ENCODE measurements around the gene PSMC3IP.

The PSMC3IP gene

DNA sequence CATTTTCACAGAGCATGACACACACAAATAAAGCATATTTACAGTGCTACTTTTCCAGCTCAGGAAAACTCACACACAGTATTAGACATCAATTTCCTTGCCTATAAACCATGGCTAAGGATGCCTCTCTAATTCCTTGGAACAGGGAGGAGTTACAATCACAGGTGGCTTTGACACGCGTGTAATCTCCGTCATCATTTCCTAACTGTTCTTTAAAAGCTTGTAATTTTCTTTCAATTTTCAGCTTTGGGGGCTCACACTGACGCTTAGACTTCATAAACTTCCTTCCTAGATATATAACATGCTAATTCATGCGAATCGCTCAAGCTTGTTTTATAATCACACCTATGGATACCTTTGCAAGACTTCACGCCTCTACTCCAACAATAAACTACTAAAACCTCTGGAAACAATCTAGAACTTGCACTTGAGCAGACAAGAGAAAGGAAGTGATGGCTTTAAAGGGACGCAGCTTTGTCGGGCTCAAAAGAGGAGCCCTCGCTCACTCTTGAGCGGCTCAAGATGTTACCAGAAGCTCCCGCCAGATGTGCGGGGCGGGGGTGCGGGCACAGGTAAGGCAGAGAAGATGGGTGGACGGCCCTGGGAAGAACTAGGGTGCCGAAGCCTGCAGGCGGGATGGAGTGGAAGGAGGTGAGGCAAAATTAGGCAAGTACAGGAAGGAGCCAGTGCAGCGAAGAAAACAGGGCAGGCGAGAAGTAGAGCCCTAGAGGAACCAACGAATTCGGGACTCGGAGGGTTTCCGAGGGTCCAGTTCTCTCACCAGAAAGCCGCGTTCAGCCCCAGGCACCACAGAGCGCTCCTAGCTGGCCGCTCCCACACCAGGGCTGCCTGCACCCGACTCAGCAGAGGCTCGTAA is 31.0 kb upstream of the PSMC3IP start:
- Histone ChIP-seq H3K4me3 (ENCODE audit: low read depth in 1 of 2, low read length in 1 of 2) (peak overlapping the region; percentile 86 to 96), H3K27ac (peak overlapping the region; percentile 94), H3K36me3 (peaks cover 15% of the 10 kb centered on the region), H3K4me1 (ENCODE audit: control insufficient read depth in 1 of 2, insufficient read depth in 1 of 2, low read depth in 1 of 2, low read length in 1 of 2) (peaks cover 32 to 39% of the 10 kb centered on the region in 2 experiments), H3K9me3 (no peaks in the 10 kb centered on the region), H3K27me3 (no peaks in the 10 kb centered on the region)
- TF ChIP-seq CTCF (IDR thresholded peaks at IDR 0.05): no peak

DNA sequence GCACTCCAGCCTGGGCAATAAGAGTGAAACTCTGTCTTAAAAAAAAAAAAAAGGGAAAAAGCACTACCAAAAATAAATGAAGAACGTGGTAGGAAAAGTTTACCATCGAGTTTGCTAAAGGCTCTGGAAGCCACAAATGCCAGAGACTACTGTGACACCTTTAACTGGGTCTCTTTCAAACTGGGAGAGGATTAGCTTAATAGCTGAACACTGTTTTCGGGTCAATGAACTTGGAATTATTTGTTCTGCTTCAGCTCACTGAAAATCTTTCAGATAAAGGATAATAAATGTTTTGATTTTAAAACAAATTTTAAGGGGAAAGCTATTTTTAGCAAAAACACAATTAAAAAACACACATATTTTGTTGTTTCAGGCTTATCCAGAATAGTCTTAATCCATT is 30.2 kb upstream of the PSMC3IP start:
- Histone ChIP-seq H3K4me1 (ENCODE audit: control insufficient read depth in 1 of 2, insufficient read depth in 1 of 2, low read depth in 1 of 2, low read length in 1 of 2) (peaks cover 32 to 39% of the 10 kb centered on the region in 2 experiments), H3K4me3 (ENCODE audit: low read depth in 1 of 2, low read length in 1 of 2) (peak overlapping the region; percentile 86 to 96), H3K9me3 (no peaks in the 10 kb centered on the region), H3K36me3 (peaks cover 12% of the 10 kb centered on the region), H3K27me3 (no peaks in the 10 kb centered on the region), H3K27ac (peak overlapping the region; percentile 94)
- no peak for TF ChIP-seq CTCF (IDR thresholded peaks at IDR 0.05)

DNA sequence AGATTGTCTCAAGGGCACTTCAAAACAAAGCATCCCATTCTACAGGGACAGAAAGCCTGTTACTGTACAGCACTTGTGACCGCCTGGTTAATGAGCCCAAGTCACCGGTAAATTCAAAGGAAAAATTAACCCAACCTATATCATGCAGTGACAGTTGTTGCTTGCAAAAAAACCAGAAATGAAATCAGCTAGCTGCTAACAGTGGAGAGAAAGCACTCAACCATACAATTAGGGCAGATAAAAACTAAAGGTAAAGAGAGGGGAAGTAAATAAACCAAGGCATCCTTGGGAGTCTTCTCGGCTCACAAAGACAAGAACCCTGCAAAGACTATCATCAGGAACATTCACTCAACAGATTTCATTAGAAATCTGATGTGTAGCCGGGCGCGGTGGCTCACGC is 25.8 kb upstream of the PSMC3IP start:
- Histone ChIP-seq H3K27me3 (no peaks in the 10 kb centered on the region), H3K27ac (no peak overlapping the region), H3K9me3 (no peaks in the 10 kb centered on the region), H3K4me3 (ENCODE audit: low read depth in 1 of 2, low read length in 1 of 2) (no peak overlapping the region), H3K36me3 (peaks cover 8% of the 10 kb centered on the region), H3K4me1 (ENCODE audit: control insufficient read depth in 1 of 2, insufficient read depth in 1 of 2, low read depth in 1 of 2, low read length in 1 of 2) (peaks cover 17 to 19% of the 10 kb centered on the region in 2 experiments)
- no peak for TF ChIP-seq CTCF (IDR thresholded peaks at IDR 0.05)

DNA sequence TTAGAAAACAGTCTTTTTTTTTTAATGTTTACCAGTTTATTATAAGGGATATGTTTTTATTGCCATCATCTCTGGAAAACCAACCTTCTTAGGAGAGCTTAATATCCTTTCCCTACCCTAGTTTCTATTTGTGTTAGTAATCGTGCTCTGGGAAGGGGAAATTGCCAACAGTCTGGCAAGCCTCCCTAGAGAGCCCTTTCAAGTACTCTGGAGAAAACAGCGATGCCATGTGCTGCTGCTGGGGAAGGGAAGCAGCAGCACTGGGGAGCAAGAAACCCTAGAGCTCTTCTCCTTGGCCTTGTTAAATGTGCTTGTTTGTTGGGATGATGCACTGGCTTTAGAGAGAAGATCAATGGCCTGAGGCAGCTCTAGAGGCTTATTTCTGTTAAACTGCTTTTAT is 21.4 kb upstream of the PSMC3IP start:
- peak overlapping the region; percentile 3 for H3K27ac ChIP-seq
- H3K27me3 ChIP-seq: no peaks in the 10 kb centered on the region
- TF ChIP-seq CTCF (IDR thresholded peaks at IDR 0.05): no peak
- peaks cover 5% of the 10 kb centered on the region for H3K36me3 ChIP-seq
- H3K9me3 ChIP-seq: no peaks in the 10 kb centered on the region
- H3K4me1 ChIP-seq (ENCODE audit: control insufficient read depth in 1 of 2, insufficient read depth in 1 of 2, low read depth in 1 of 2, low read length in 1 of 2): no peaks in the 10 kb centered on the region
- no peak overlapping the region for H3K4me3 ChIP-seq (ENCODE audit: low read depth in 1 of 2, low read length in 1 of 2)

GRCh38 chr17:42596386-42596785 is 18.9 kb upstream of the PSMC3IP start:
- Histone ChIP-seq H3K4me3 (ENCODE audit: low read depth in 1 of 2, low read length in 1 of 2) (no peak overlapping the region), H3K9me3 (no peaks in the 10 kb centered on the region), H3K36me3 (peaks cover 14% of the 10 kb centered on the region), H3K27ac (no peak overlapping the region), H3K27me3 (no peaks in the 10 kb centered on the region), H3K4me1 (ENCODE audit: control insufficient read depth in 1 of 2, insufficient read depth in 1 of 2, low read depth in 1 of 2, low read length in 1 of 2) (no peaks in the 10 kb centered on the region)
- no peak for TF ChIP-seq CTCF (IDR thresholded peaks at IDR 0.05)
